HCT116 (cell line): ENCODE data around the gene SCYGR3. TPM values are rescaled to one million over a fixed set of nuclear protein-coding genes. Genes with fewer than 3 reads are reported as not detected.
A peak's percentile ranks its signal among the peaks of the same experiment; 100 is the strongest.

ENCODE experiments used
- ATAC-seq: fragments of 200-7000 bp; cut with Tn5 transposase; 2 replicates; pipeline ENCODE4 v1.9.1; 2020; ENCODE audit warnings: mild to moderate bottlenecking, moderate library complexity
- BruUV-seq: library from RNA; stranded (reverse); fragments of 400-500 nt; replicated peaks from 2 replicates; lab custom pipeline; 2021; lab: Mats Ljungman, UMichigan
- CTCF ChIA-PET: fragments of 300-600 bp; sonication (Branson Sonifier 250); formaldehyde crosslinking; loops from one replicate; lab custom pipeline; 2021; ENCODE audit warnings: antibody characterized with exemption; lab: Charles Lee
- POLR2A ChIA-PET: fragments of 300-600, 350-600 bp; sonication (Branson Sonifier 250); formaldehyde crosslinking; loops from one replicate; lab custom pipeline; 2021; ENCODE audit warnings: antibody characterized with exemption; lab: Charles Lee
- RAD21 ChIA-PET, 2 experiments: fragments of 300-600 bp; sonication (Branson Sonifier 250); formaldehyde crosslinking; loops; one replicate each; lab custom pipeline; 2023; ENCODE audit warnings: low total read pairs in 2 of 2; ENCODE audit not compliant: uncharacterized antibody in 2 of 2, unreplicated experiment in 2 of 2, low non-redundant PET in 1 of 2; lab: Charles Lee
- DNase-seq: peaks from one replicate; pipeline ENCODE4 v3.0.0-alpha.2; 2010; ENCODE audit warnings: low read depth, low spot score
- H2AFZ ChIP-seq: fragments of 200-600 bp; shearing (Covaris generic), sonication (generic); 2 replicates; pipeline ENCODE4 v1.6.1; 2017; ENCODE audit warnings: low read depth, mixed run types, mixed read lengths, antibody characterized with exemption, low read length; ENCODE audit not compliant: poor library complexity, severe bottlenecking
- H3K27ac ChIP-seq: 2 replicates; pipeline ENCODE4 v1.5.1; 2012; ENCODE audit warnings: low read depth, low read length
- H3K27me3 ChIP-seq: fragments of 200-600 bp; sonication (generic); 2 replicates; pipeline ENCODE4 v1.6.1; 2016; ENCODE audit warnings: mixed run types, low read length, mixed read lengths; ENCODE audit not compliant: insufficient read depth
- H3K36me3 ChIP-seq, 2 experiments: fragments of 200-500 bp in 1 of 2; fragments of 200-600 bp in 1 of 2; sonication (Bioruptor generic) in 1 of 2; sonication (generic) in 1 of 2; 2 replicates each; pipeline versions ENCODE4 v1.5.1 to v1.6.1; 2014 to 2016; ENCODE audit warnings: low read length in 2 of 2, inconsistent platforms in 1 of 2, mixed read lengths in 1 of 2, mixed run types in 1 of 2; ENCODE audit not compliant: insufficient read depth in 2 of 2, control insufficient read depth in 1 of 2
- H3K4me1 ChIP-seq, 2 experiments: fragments of 200-600 bp in 1 of 2; sonication (generic) in 1 of 2; 2 replicates each; pipeline versions ENCODE4 v1.5.1 to v1.6.1; 2012 to 2017; ENCODE audit warnings: low read length in 2 of 2, inconsistent platforms in 1 of 2, mild to moderate bottlenecking in 1 of 2, mixed read lengths in 1 of 2, mixed run types in 1 of 2, moderate library complexity in 1 of 2; ENCODE audit not compliant: insufficient read depth in 2 of 2, control insufficient read depth in 1 of 2
- H3K4me2 ChIP-seq: fragments of 200-600 bp; sonication (generic); 2 replicates; pipeline ENCODE4 v1.6.1; 2017; ENCODE audit warnings: mixed run types, low read length, mixed read lengths
- H3K4me3 ChIP-seq, 2 experiments: fragments of 200-600 bp in 1 of 2; sonication (generic) in 1 of 2; replicated peaks in 1 of 2; 2 replicates each; pipeline ENCODE4 v1.5.1; 2011 to 2016; ENCODE audit warnings: low read length in 2 of 2, control low read depth in 1 of 2, low read depth in 1 of 2, mild to moderate bottlenecking in 1 of 2, mixed read lengths in 1 of 2, mixed run types in 1 of 2
- H3K79me2 ChIP-seq: fragments of 200-600 bp; sonication (generic); 2 replicates; pipeline ENCODE4 v1.6.1; 2017; ENCODE audit warnings: mild to moderate bottlenecking, mixed run types, low read length, moderate library complexity, mixed read lengths; ENCODE audit not compliant: insufficient read depth
- H3K9ac ChIP-seq: fragments of 200-600 bp; sonication (generic); 2 replicates; pipeline ENCODE4 v1.6.1; 2016; ENCODE audit warnings: low read length, mixed read lengths
- H3K9me2 ChIP-seq: fragments of 200-600 bp; sonication (generic), shearing (Covaris generic); 2 replicates; pipeline ENCODE4 v1.6.1; 2017; ENCODE audit warnings: mixed run types, mild to moderate bottlenecking, moderate library complexity; ENCODE audit not compliant: insufficient read depth
- H3K9me3 ChIP-seq, 2 experiments: fragments of 200-500 bp in 1 of 2; fragments of 200-600 bp in 1 of 2; sonication (Bioruptor generic) in 1 of 2; sonication (generic) in 1 of 2; 2 replicates each; pipeline ENCODE4 v1.6.1; 2014 to 2017; ENCODE audit warnings: low read length in 2 of 2, mixed read lengths in 2 of 2, inconsistent platforms in 1 of 2, low read depth in 1 of 2, mild to moderate bottlenecking in 1 of 2, mixed run types in 1 of 2, moderate library complexity in 1 of 2; ENCODE audit not compliant: control insufficient read depth in 1 of 2, insufficient read depth in 1 of 2
- H4K20me1 ChIP-seq: fragments of 200-600 bp; sonication (generic), shearing (Covaris generic); 2 replicates; pipeline ENCODE4 v1.6.1; 2017; ENCODE audit warnings: mixed run types, mild to moderate bottlenecking, moderate library complexity; ENCODE audit not compliant: insufficient read depth
- CBX3 ChIP-seq: IDR thresholded peaks from 2 replicates; pipeline ENCODE4 v1.6.1; 2012; ENCODE audit warnings: low read depth
- ELF1 ChIP-seq: IDR thresholded peaks from 2 replicates; pipeline ENCODE4 v1.6.1; 2012; ENCODE audit warnings: low read depth, borderline replicate concordance
- EZH2phosphoT487 ChIP-seq: fragments of 200-600 bp; IDR thresholded peaks from 2 replicates; pipeline ENCODE4 v1.6.1; 2018; ENCODE audit warnings: antibody characterized with exemption, borderline replicate concordance
- FOSL1 ChIP-seq: IDR thresholded peaks from 2 replicates; pipeline ENCODE4 v1.6.1; 2012; ENCODE audit warnings: low read depth
- POLR2AphosphoS5 ChIP-seq: IDR thresholded peaks from 2 replicates; pipeline ENCODE4 v1.6.1; 2011; ENCODE audit warnings: mild to moderate bottlenecking, low read depth, low read length, moderate library complexity
- RAD21 ChIP-seq: IDR thresholded peaks from 2 replicates; pipeline ENCODE4 v1.6.1; 2012; ENCODE audit warnings: low read depth, mild to moderate bottlenecking
- SRF ChIP-seq: IDR thresholded peaks from 2 replicates; pipeline ENCODE4 v1.6.1; 2012; ENCODE audit warnings: low read depth
- YY1 ChIP-seq: IDR thresholded peaks from 2 replicates; pipeline ENCODE4 v1.6.1; 2011; ENCODE audit warnings: low read length, low read depth, moderate library complexity, mild to moderate bottlenecking; ENCODE audit not compliant: insufficient replicate concordance; ENCODE audit errors: extremely low read depth
- ZNF274 ChIP-seq: fragments of 200-500 bp; sonication (Bioruptor generic); IDR thresholded peaks from 2 replicates; pipeline ENCODE4 v1.6.1; 2014; ENCODE audit warnings: mild to moderate bottlenecking, low read depth, low read length, inconsistent platforms
- intact Hi-C: fragments of 100-400 bp; cut with micrococcal nuclease; formaldehyde crosslinking; loops from 2 replicates; pipeline ENCODE4 v1.10.0; 2022
- total RNA-seq: library from RNA; stranded (reverse); gene quantifications from one replicate; pipeline ENCODE4 v1.2.1, GENCODE V29; 2021; ENCODE audit not compliant: unreplicated experiment
- TF ChIP-seq, protein P1 (sequence below): IDR thresholded peaks from 2 replicates; pipeline ENCODE4 v1.6.1; 2012
- TF ChIP-seq, protein P2 (sequence below): IDR thresholded peaks from 2 replicates; pipeline ENCODE4 v1.6.1; 2011; ENCODE audit warnings: mild to moderate bottlenecking, low read length, moderate library complexity; ENCODE audit not compliant: insufficient replicate concordance; ENCODE audit errors: extremely low read depth
- TF ChIP-seq, protein P3 (sequence below): IDR thresholded peaks from 2 replicates; pipeline ENCODE4 v1.6.1; 2012
- TF ChIP-seq, protein P4 (sequence below), 3 experiments: fragments of 200-600 bp in 1 of 3; sonication (generic) in 1 of 3; IDR thresholded peaks in 2 of 3; conservative IDR thresholded peaks in 1 of 3; 2 replicates each; pipeline ENCODE4 v1.5.1; 2012 to 2017; ENCODE audit warnings: low read depth in 2 of 3, low read length in 2 of 3, antibody characterized with exemption in 1 of 3, borderline replicate concordance in 1 of 3, control low read depth in 1 of 3, mild to moderate bottlenecking in 1 of 3, mixed read lengths in 1 of 3, mixed run types in 1 of 3, moderate library complexity in 1 of 3; ENCODE audit not compliant: insufficient read depth in 1 of 3

Gene SCYGR3
- total RNA-seq, 1 experiment from 2014 or later = not detected

DNA sequence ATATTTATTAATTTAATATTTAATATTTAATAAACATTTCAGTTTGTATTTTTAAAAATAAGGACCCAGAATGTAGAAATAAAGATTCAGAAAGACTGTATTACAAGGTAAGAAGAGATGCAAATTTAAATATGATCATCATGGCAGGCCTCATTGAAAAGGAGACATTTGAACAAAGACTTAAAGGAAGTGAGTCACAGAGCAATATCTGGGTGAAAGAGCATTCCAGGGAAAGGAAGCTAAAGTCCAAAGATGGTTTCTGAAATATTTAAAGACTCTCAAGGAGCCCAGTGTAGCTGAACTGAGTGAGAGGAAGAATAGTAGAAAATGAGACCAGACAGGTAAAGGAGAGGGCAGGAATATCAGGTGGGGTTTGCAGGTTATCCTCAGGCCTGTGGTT, 8.6 kb upstream of the SCYGR3 start:
- BruUV-seq = no TSS peak

DNA sequence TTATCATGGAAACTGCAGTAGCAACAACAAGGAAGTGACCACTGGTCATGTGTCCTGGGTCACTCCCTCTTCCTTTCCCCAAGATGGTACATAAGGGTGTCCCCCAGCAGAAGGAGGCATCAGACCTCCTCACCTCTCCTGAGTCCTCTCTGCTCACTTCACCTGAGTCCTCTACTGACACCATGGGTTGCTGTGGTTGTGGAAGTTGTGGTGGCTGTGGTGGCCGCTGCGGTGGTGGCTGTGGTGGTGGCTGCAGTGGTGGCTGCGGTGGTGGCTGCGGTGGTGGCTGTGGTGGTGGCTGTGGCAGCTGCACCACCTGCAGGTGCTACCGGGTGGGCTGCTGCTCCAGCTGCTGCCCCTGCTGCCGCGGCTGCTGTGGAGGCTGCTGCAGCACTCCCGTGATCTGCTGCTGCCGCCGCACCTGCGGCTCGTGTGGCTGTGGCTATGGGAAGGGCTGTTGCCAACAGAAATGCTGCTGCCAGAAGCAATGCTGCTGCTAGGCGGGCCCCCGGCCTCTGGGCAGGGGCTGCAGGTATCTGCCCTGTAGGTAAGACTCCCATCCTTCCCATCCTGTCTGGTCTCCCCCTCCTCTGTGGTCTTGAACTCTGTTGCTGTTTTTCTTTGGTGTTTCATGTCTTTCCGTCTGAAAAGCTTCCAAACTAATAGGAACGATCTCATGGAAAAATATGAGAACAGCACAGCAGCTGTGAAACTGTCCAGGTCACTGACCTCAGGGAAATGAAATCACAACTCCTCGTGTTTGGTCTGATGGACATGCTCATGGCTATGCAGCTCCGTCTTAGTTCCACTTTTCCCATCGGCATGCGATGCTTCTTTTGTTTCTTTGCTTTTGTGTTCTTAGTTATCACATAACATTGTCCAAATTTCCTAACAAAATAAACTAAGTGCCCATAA, 2.9 kb upstream of the SCYGR3 start, which contains the start of gene SCYGR4:
Gene SCYGR4, plus strand, starts transcription at position 183 of the 915 bp plus-strand sequence. Its CDS starts 0 bp downstream, at position 183.
- ChIA-PET POLR2A (no interaction called here), CTCF (no interaction called here), RAD21 (no interaction called here)
- no TSS peak for BruUV-seq
- Histone ChIP-seq H3K9me3 (no peaks in the 10 kb centered on the region), H3K4me2 (no peak within 1 kb of the TSS), H3K4me3 (no peak within 1 kb of the TSS), H3K79me2 (no peaks in the 10 kb centered on the region), H3K27me3 (no peaks in the 10 kb centered on the region), H3K4me1 (no peaks in the 10 kb centered on the region; a peak in 1 of 4 replicates), H4K20me1 (no peaks in the 10 kb centered on the region), H2AFZ (no peak within 1 kb of the TSS), H3K9me2 (peaks cover 3% of the 10 kb centered on the region), H3K9ac (no peak within 1 kb of the TSS), H3K36me3 (no peaks in the 10 kb centered on the region), H3K27ac (no peak within 1 kb of the TSS)
- DNase-seq = no peak
- intact Hi-C loops = no loop called here
- no peak for ATAC-seq
- no peak for TF ChIP-seq YY1
- TF ChIP-seq EZH2phosphoT487 = no peak
- no peak for TF ChIP-seq ELF1
- TF ChIP-seq, protein P1, sequence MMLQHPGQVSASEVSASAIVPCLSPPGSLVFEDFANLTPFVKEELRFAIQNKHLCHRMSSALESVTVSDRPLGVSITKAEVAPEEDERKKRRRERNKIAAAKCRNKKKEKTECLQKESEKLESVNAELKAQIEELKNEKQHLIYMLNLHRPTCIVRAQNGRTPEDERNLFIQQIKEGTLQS = no peak
- TF ChIP-seq, protein P2, sequence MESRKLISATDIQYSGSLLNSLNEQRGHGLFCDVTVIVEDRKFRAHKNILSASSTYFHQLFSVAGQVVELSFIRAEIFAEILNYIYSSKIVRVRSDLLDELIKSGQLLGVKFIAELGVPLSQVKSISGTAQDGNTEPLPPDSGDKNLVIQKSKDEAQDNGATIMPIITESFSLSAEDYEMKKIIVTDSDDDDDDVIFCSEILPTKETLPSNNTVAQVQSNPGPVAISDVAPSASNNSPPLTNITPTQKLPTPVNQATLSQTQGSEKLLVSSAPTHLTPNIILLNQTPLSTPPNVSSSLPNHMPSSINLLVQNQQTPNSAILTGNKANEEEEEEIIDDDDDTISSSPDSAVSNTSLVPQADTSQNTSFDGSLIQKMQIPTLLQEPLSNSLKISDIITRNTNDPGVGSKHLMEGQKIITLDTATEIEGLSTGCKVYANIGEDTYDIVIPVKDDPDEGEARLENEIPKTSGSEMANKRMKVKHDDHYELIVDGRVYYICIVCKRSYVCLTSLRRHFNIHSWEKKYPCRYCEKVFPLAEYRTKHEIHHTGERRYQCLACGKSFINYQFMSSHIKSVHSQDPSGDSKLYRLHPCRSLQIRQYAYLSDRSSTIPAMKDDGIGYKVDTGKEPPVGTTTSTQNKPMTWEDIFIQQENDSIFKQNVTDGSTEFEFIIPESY = no peak
- no peak for TF ChIP-seq CBX3
- no peak for TF ChIP-seq SRF
- TF ChIP-seq, protein P3, sequence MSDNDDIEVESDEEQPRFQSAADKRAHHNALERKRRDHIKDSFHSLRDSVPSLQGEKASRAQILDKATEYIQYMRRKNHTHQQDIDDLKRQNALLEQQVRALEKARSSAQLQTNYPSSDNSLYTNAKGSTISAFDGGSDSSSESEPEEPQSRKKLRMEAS = no peak
- TF ChIP-seq, protein P4, sequence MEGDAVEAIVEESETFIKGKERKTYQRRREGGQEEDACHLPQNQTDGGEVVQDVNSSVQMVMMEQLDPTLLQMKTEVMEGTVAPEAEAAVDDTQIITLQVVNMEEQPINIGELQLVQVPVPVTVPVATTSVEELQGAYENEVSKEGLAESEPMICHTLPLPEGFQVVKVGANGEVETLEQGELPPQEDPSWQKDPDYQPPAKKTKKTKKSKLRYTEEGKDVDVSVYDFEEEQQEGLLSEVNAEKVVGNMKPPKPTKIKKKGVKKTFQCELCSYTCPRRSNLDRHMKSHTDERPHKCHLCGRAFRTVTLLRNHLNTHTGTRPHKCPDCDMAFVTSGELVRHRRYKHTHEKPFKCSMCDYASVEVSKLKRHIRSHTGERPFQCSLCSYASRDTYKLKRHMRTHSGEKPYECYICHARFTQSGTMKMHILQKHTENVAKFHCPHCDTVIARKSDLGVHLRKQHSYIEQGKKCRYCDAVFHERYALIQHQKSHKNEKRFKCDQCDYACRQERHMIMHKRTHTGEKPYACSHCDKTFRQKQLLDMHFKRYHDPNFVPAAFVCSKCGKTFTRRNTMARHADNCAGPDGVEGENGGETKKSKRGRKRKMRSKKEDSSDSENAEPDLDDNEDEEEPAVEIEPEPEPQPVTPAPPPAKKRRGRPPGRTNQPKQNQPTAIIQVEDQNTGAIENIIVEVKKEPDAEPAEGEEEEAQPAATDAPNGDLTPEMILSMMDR (IDR thresholded peaks at IDR 0.05 in 2 of 3, conservative IDR thresholded peaks at IDR 0.05 in 1 of 3; ENCODE audit: borderline replicate concordance in 1 of 3, insufficient read depth in 1 of 3, low read depth in 2 of 3, low read length in 2 of 3) = no peak
- TF ChIP-seq POLR2AphosphoS5 = no peak
- TF ChIP-seq RAD21 = no peak
- TF ChIP-seq ZNF274 = no peak

More for the DNA sequence above, 8.6 kb upstream of the SCYGR3 start:
- Histone ChIP-seq H3K4me1 (peaks cover 0 to 13% of the 10 kb centered on the region in 2 experiments; a peak in 2 of 4 replicates), H3K4me2 (peak overlapping the region; percentile 59), H4K20me1 (no peaks in the 10 kb centered on the region), H3K9ac (no peak overlapping the region), H3K36me3 (no peaks in the 10 kb centered on the region), H3K4me3 (no peak overlapping the region; a peak in 1 of 4 replicates), H3K9me2 (peaks cover 9% of the 10 kb centered on the region), H2AFZ (peak overlapping the region; percentile 88), H3K9me3 (no peaks in the 10 kb centered on the region), H3K27ac (no peak overlapping the region), H3K27me3 (no peaks in the 10 kb centered on the region), H3K79me2 (no peaks in the 10 kb centered on the region)
- RAD21 ChIA-PET = no interaction called here
- TF ChIP-seq FOSL1 = peak; percentile 35; the same call in 1 of the 2 replicates
- TF ChIP-seq, protein P1 = no peak
- ATAC-seq = peak; percentile 14; the same call in 1 of the 2 replicates
- intact Hi-C loops = no loop called here
- CTCF ChIA-PET = no interaction called here
- POLR2A ChIA-PET = no interaction called here
- DNase-seq = no peak
